K562 (cell line): ENCODE data around the gene TMEM45A. TPM values are rescaled to one million over a fixed set of nuclear protein-coding genes. Genes with fewer than 3 reads are reported as not detected.

Experiments
- ATAC-seq: fragments of 200-7000 bp; cut with Tn5 transposase; 3 replicates; pipeline ENCODE4 v1.9.1; 2020; ENCODE audit warnings: moderate library complexity
- BruUV-seq: library from RNA; stranded (reverse); fragments of 400-500 nt; replicated peaks from 2 replicates; lab custom pipeline; 2021; lab: Mats Ljungman, UMichigan
- CTCF ChIA-PET: fragments of 300-600 bp; formaldehyde crosslinking; extraction: SDS; loops from one replicate; lab custom pipeline; 2021; ENCODE audit warnings: low intra/inter-chr PET ratio; lab: Yijun Ruan, JAX
- POLR2A ChIA-PET: fragments of 300-600, 350-650 bp; sonication (Branson Sonifier 250); formaldehyde crosslinking; extraction: SDS; loops from one replicate; lab custom pipeline; 2021; ENCODE audit warnings: antibody characterized with exemption, inconsistent platforms; lab: Yijun Ruan, JAX
- DNase-seq, 4 experiments: peaks; one replicate each; pipeline versions ENCODE4 v3.0.0 to v3.0.0-alpha.2; 2011 to 2018; ENCODE audit warnings: low spot score in 3 of 4, mixed read lengths in 3 of 4; ENCODE audit errors: extremely low read depth in 1 of 4
- FAIRE-seq: peaks from 2 replicates; lab custom pipeline; 2011; peaks lifted over from hg19 to GRCh38; lab: Jason Lieb, UNC
- H2AFZ ChIP-seq: 2 replicates; pipeline ENCODE4 v1.6.0; 2011; ENCODE audit warnings: low read depth, low read length, control low read depth, inconsistent platforms
- H3K27ac ChIP-seq: fragments of 200-600 bp; 3 replicates; pipeline ENCODE4 v1.8.0; 2011; ENCODE audit warnings: low read depth, mild to moderate bottlenecking, control low read depth, inconsistent platforms, low read length, moderate library complexity, mixed read lengths; ENCODE audit errors: extremely low read depth
- H3K27me3 ChIP-seq, 2 experiments: fragments of 300-600 bp in 1 of 2; 2 replicates in 1 of 2; 3 replicates in 1 of 2; pipeline versions ENCODE4 v1.6.0 to v1.8.0; 2011; ENCODE audit warnings: inconsistent platforms in 2 of 2, low read length in 2 of 2, mild to moderate bottlenecking in 1 of 2, mixed read lengths in 1 of 2, moderate library complexity in 1 of 2; ENCODE audit not compliant: control insufficient read depth in 2 of 2, insufficient read depth in 2 of 2
- H3K36me3 ChIP-seq: fragments of 300-600 bp; 3 replicates; pipeline ENCODE4 v1.8.0; 2011; ENCODE audit warnings: mild to moderate bottlenecking, low read length, inconsistent platforms; ENCODE audit not compliant: control insufficient read depth, insufficient read depth
- H3K4me1 ChIP-seq, 2 experiments: fragments of 200-600 bp in 1 of 2; replicated peaks in 1 of 2; 2 replicates in 1 of 2; 3 replicates in 1 of 2; pipeline versions ENCODE4 v1.5.1 to v1.8.0; 2011; ENCODE audit warnings: inconsistent platforms in 2 of 2, low read length in 2 of 2, mild to moderate bottlenecking in 1 of 2, mixed read lengths in 1 of 2, moderate library complexity in 1 of 2; ENCODE audit not compliant: control insufficient read depth in 2 of 2, insufficient read depth in 2 of 2
- H3K4me2 ChIP-seq: 2 replicates; pipeline ENCODE4 v1.6.1; 2011; ENCODE audit warnings: low read length, control low read depth, inconsistent platforms, mixed read lengths; ENCODE audit not compliant: insufficient read depth
- H3K4me3 ChIP-seq: fragments of 200-600 bp; sonication (generic), shearing (Covaris generic); 2 replicates; pipeline ENCODE4 v1.5.1; 2016; ENCODE audit warnings: control low read depth, inconsistent platforms
- H3K79me2 ChIP-seq: fragments of 200-600 bp; 3 replicates; pipeline ENCODE4 v1.8.0; 2011; ENCODE audit warnings: low read length, inconsistent platforms; ENCODE audit not compliant: control insufficient read depth, insufficient read depth
- H3K9ac ChIP-seq, 2 experiments: 2 replicates each; pipeline versions ENCODE4 v1.6.0 to v1.6.1; 2011; ENCODE audit warnings: low read depth in 2 of 2, low read length in 2 of 2, control low read depth in 1 of 2, inconsistent platforms in 1 of 2, mild to moderate bottlenecking in 1 of 2, mixed read lengths in 1 of 2; ENCODE audit not compliant: insufficient read depth in 1 of 2
- H3K9me1 ChIP-seq: one replicate; pipeline ENCODE4 v1.6.0; 2011; ENCODE audit warnings: inconsistent platforms, mild to moderate bottlenecking, low read length, moderate library complexity; ENCODE audit not compliant: control insufficient read depth, insufficient read depth
- H3K9me3 ChIP-seq: replicated peaks from 2 replicates; pipeline ENCODE4 v1.5.1; 2011; ENCODE audit warnings: low read depth, low read length, inconsistent platforms; ENCODE audit not compliant: control insufficient read depth, insufficient read depth
- H4K20me1 ChIP-seq: replicated peaks from 2 replicates; pipeline ENCODE4 v1.6.1; 2011; ENCODE audit warnings: low read length, inconsistent platforms, mixed read lengths; ENCODE audit not compliant: control insufficient read depth, insufficient read depth
- ATF2 ChIP-seq: sonication (generic); formaldehyde crosslinking; IDR thresholded peaks from 2 replicates; pipeline ENCODE4 v1.8.1; 2022; ENCODE audit warnings: missing genetic modification reagents
- CGGBP1 ChIP-seq: fragments of 250-450 bp; sonication (Bioruptor Pico); IDR thresholded peaks from 2 replicates; pipeline ENCODE4 v1.9.0; 2021; ENCODE audit warnings: mild to moderate bottlenecking
- ETV5 ChIP-seq: sonication (generic); formaldehyde crosslinking; IDR thresholded peaks from 2 replicates; pipeline ENCODE4 v1.4.0; 2020; ENCODE audit warnings: low read depth, mild to moderate bottlenecking, missing genetic modification reagents
- RB1 ChIP-seq: fragments of 450-650 bp; IDR thresholded peaks from 2 replicates; pipeline ENCODE4 v1.6.1; 2017; ENCODE audit warnings: low read depth, mild to moderate bottlenecking
- WGBS: fragments of 100-300 bp; shearing (Covaris generic); methylation state at CpG from one replicate; pipeline ENCODE4 v1.1.6; 2016; ENCODE audit warnings: low coverage, mixed read lengths; ENCODE audit not compliant: insufficient coverage; ENCODE audit errors: missing lambda C conversion rate; 5-methylcytosine and 5-hydroxymethylcytosine counted together
- in situ Hi-C: fragments of 300-500 bp; cut with MboI; formaldehyde crosslinking; loops from 4 replicates; pipeline ENCODE4 v1.15.0; 2018; ENCODE audit warnings: inconsistent platforms, mixed read lengths
- intact Hi-C: fragments of 100-400 bp; cut with micrococcal nuclease; formaldehyde crosslinking; loops from 2 replicates; pipeline ENCODE4 v1.14.2; 2022
- polyA plus RNA-seq, 8 experiments: library from polyadenylated mRNA; depleted of rRNA in 4 of 8; stranded (reverse) in 5 of 8; unstranded in 3 of 8; fragments of >200 nt; fragmentation: Nextera tagmentation in 2 of 8; fragmentation: Illumina TruSeq in 1 of 8; extraction: Ambion mirVana in 2 of 8; extraction: Trizol in 1 of 8; gene quantifications; 2 replicates each; pipeline versions ENCODE4 v1.2.1 to v1.2.3, GENCODE V29; 2011 to 2014; ENCODE audit warnings: inconsistent platforms in 1 of 8, missing spikeins in 1 of 8
- total RNA-seq, 7 experiments: library from RNA; depleted of rRNA in 6 of 7; stranded (reverse); fragments of >200 nt in 6 of 7; fragmentation: Illumina TruSeq in 2 of 7; extraction: Trizol in 2 of 7; gene quantifications; 2 replicates each; pipeline versions ENCODE4 v1.2.1 to v1.2.3, GENCODE V29; 2011 to 2021; ENCODE audit warnings: low replicate concordance in 1 of 7
- TF ChIP-seq, protein P1 (sequence below): fragments of 450-650 bp; IDR thresholded peaks from 2 replicates; pipeline ENCODE4 v1.6.1; 2017; ENCODE audit warnings: mild to moderate bottlenecking, moderate library complexity

Gene TMEM45A
- total and polyA plus RNA-seq, 9 of the 15 experiments (the other 6 are each of a cell fraction or from before 2014, with no cell fraction given) = 0.41 to 4.1 (median 0.95) TPM

DNA sequence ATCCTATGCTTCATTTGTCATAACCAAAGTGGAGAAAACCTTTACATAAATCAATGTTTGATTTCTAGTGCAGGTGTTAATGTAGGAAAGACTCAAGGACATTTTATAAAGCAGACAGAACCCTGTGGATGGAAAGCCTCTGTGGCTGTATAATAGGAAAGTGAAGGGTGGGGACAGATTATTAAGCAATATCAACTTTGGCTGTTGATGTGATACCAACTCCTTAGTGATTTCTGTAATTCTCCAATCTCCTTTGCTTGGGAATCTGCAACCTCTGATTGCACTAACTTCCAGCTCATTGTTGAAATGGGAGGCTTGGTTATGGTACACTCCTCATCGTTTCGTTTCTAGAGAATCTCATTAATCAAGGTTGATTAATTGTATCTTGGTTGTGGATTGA, 87.7 kb downstream of the TMEM45A start:
- no peak for FAIRE-seq
- BruUV-seq = no TSS peak
- ATAC-seq = no peak
- ChIA-PET CTCF (no interaction called here), POLR2A (interaction anchor here (0.7 to 1.5 kb wide), 2 partner anchors 178 to 412 kb away, joined by 3 read pairs; no protein-coding TSS in a partner anchor)
- H3K4me3 ChIP-seq = no peak overlapping the region
- H4K20me1 ChIP-seq = no peaks in the 10 kb centered on the region
- no peaks in the 10 kb centered on the region for H3K27me3 ChIP-seq
- intact Hi-C loops (no loop called here), in situ Hi-C loops (no loop called here)
- H2AFZ ChIP-seq = no peak overlapping the region
- TF ChIP-seq, protein P1, sequence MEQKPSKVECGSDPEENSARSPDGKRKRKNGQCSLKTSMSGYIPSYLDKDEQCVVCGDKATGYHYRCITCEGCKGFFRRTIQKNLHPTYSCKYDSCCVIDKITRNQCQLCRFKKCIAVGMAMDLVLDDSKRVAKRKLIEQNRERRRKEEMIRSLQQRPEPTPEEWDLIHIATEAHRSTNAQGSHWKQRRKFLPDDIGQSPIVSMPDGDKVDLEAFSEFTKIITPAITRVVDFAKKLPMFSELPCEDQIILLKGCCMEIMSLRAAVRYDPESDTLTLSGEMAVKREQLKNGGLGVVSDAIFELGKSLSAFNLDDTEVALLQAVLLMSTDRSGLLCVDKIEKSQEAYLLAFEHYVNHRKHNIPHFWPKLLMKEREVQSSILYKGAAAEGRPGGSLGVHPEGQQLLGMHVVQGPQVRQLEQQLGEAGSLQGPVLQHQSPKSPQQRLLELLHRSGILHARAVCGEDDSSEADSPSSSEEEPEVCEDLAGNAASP = no peak
- TF ChIP-seq ETV5 (CRISPR knock-in tag) = no peak
- TF ChIP-seq RB1 = no peak
- TF ChIP-seq CGGBP1 (CRISPR knock-in tag) = no peak
- TF ChIP-seq ATF2 (CRISPR knock-in tag) = no peak
- no peaks in the 10 kb centered on the region for H3K36me3 ChIP-seq
- H3K79me2 ChIP-seq = no peaks in the 10 kb centered on the region
- no peak for DNase-seq
- no peaks in the 10 kb centered on the region for H3K9me3 ChIP-seq
- H3K9ac ChIP-seq = no peak overlapping the region
- H3K27ac ChIP-seq = no peak overlapping the region
- no peak overlapping the region for H3K4me2 ChIP-seq
- H3K4me1 ChIP-seq = no peaks in the 10 kb centered on the region
- no peaks in the 10 kb centered on the region for H3K9me1 ChIP-seq
- 0% methylated on average over 2 of the region's 2 CpGs for WGBS
